Activated T-cell treated with anti-CD3 and anti-CD28 coated beads for 4 hours (primary cell): ENCODE results near the gene TP53I3.
"Not testable (repeated sequence)": the region's sequence is repeated elsewhere in the genome, so short reads cannot be mapped to it uniquely, and the experiment has no call there.

Experiments
- DNase-seq: peaks from one replicate; pipeline ENCODE4 v3.0.0-alpha.2; 2020

The TP53I3 gene

GRCh38 chr2:24095171-24095677 lies 10.6 kb upstream of the TP53I3 start:
- DNase-seq = not testable (repeated sequence)

- not testable (repeated sequence) for DNase-seq
Measured at GRCh38 chr2:24093270-24093669, 8.6 kb upstream of the TP53I3 start.

- no peak for DNase-seq
Measured at GRCh38 chr2:24088821-24089359, 4.3 kb upstream of the TP53I3 start.

GRCh38 chr2:24087032-24087431 lies 2.4 kb upstream of the TP53I3 start:
- DNase-seq = no peak

GRCh38 chr2:24086241-24086640 lies 1.6 kb upstream of the TP53I3 start:
- no peak for DNase-seq

GRCh38 chr2:24085200-24085489 lies 511 bp upstream of the TP53I3 start:
- DNase-seq = no peak

- DNase-seq = peak; percentile 8
Measured at GRCh38 chr2:24083567-24084385, 858 bp downstream of the TP53I3 start.

GRCh38 chr2:24082787-24083566 lies 1.7 kb downstream of the TP53I3 start:
- no peak for DNase-seq

GRCh38 chr2:24080701-24081100 lies 3.9 kb downstream of the TP53I3 start:
- no peak for DNase-seq

GRCh38 chr2:24077879-24078278 lies 6.8 kb downstream of the TP53I3 start:
- no peak for DNase-seq

GRCh38 chr2:24077535-24077877 lies 7.1 kb downstream of the TP53I3 start:
- DNase-seq = no peak

- no peak for DNase-seq
Measured at GRCh38 chr2:24076849-24077534, 7.6 kb downstream of the TP53I3 start.

- DNase-seq = peak; percentile 100
Measured at GRCh38 chr2:24075915-24076848, 8.5 kb downstream of the TP53I3 start, which contains the start of gene SF3B6. Gene SF3B6 (minus strand): TSS chr2:24076326. CDS start chr2:24076229, 97 bp downstream.

GRCh38 chr2:24075259-24075658 lies 9.4 kb downstream of the TP53I3 start:
- no peak for DNase-seq

- DNase-seq = no peak
Measured at GRCh38 chr2:24073816-24074215, 10.8 kb downstream of the TP53I3 start.

- no peak for DNase-seq
Measured at GRCh38 chr2:24072259-24072658, 12.4 kb downstream of the TP53I3 start.

- DNase-seq = no peak
Measured at GRCh38 chr2:24065341-24065740, 19.3 kb downstream of the TP53I3 start.

- DNase-seq = no peak
Measured at GRCh38 chr2:24058564-24059271, 25.9 kb downstream of the TP53I3 start.

GRCh38 chr2:24055750-24056149 lies 28.9 kb downstream of the TP53I3 start:
- no peak for DNase-seq

GRCh38 chr2:24054366-24055010 lies 30.1 kb downstream of the TP53I3 start:
- DNase-seq = no peak

GRCh38 chr2:24052951-24053350 lies 31.7 kb downstream of the TP53I3 start:
- DNase-seq = no peak
